ENCODE results near the gene REN. TPM values are rescaled to one million over a fixed set of nuclear protein-coding genes. Genes with fewer than 3 reads are reported as not detected.

Gene REN
- total and polyA plus RNA-seq, 7 experiments from 2014 or later, result not detected

- ChIA-PET CTCF (interaction anchor here (1.1 kb wide), 1 partner anchor 9 kb away, joined by 5 read pairs; no protein-coding TSS in a partner anchor), POLR2A (no interaction called here)
- H3K4me1 Mint-ChIP-seq, result peaks cover 0 to 11% (median 8%) of the 10 kb centered on the region in 7 donors
- Histone ChIP-seq H3K36me3 (ENCODE audit: control insufficient read depth in 2 of 3, insufficient read depth in 3 of 3, low read length in 3 of 3) (no peaks in the 10 kb centered on the region), H3K27ac (ENCODE audit: low read depth, low read length) (no peak overlapping the region), H3K4me3 (ENCODE audit: low read length) (no peak overlapping the region), H3K9me3 (ENCODE audit: control insufficient read depth in 2 of 3, low read length in 3 of 3) (no peaks in the 10 kb centered on the region), H3K4me1 (ENCODE audit: control insufficient read depth in 2 of 2, insufficient read depth in 2 of 2, low read length in 2 of 2) (no peaks in the 10 kb centered on the region), H3K27me3 (ENCODE audit: control insufficient read depth in 2 of 2, insufficient read depth in 2 of 2, low read length in 2 of 2) (no peaks in the 10 kb centered on the region)
- peaks cover 0 to 6% (median 0%) of the 10 kb centered on the region in 11 donors for H3K9me3 Mint-ChIP-seq
- ATAC-seq (no peak), DNase-seq (no peak)
- peaks cover 0 to 17% (median 1%) of the 10 kb centered on the region in 5 donors for H3K27me3 Mint-ChIP-seq
- intact Hi-C loops (cut with micrococcal nuclease), result no loop called here
- no peak overlapping the region for H3K4me3 Mint-ChIP-seq
- H3K27ac Mint-ChIP-seq, result no peak overlapping the region
- H3K36me3 Mint-ChIP-seq, result no peaks in the 10 kb centered on the region
Observed at GRCh38 chr1:204198348-204199340, 32.5 kb upstream of the REN start.

DNA sequence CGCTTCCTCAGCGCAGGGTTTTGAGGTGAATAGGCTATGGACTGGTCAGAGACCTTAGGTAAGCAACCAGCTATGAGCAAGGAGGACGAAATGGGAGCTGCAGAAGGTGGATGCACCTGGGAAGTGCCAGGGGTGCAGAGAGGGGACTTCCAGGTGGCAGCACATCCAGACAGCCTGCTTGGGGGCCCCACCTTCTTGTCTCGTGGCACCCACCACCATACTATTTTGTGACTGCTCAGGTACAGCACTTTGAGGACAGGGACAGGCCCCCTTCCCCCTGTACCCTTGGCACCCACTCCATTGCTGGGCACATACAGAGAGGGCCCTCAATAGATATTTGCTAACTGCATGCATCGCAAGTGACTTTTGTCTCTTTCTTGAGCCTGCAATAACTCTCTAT is 30.9 kb upstream of the REN start:
- CTCF ChIA-PET, result no interaction called here
- no peak overlapping the region for H3K4me3 Mint-ChIP-seq
- no peaks in the 10 kb centered on the region for H3K36me3 Mint-ChIP-seq
- H3K27me3 Mint-ChIP-seq, result peaks cover 8 to 10% (median 10%) of the 10 kb centered on the region in 5 donors
- no peaks in the 10 kb centered on the region for H3K9me3 ChIP-seq (ENCODE audit: control insufficient read depth in 2 of 3, low read length in 3 of 3)
- intact Hi-C loops (cut with micrococcal nuclease), result no loop called here
- ATAC-seq, result no peak
- peaks cover 0 to 11% (median 8%) of the 10 kb centered on the region in 7 donors for H3K4me1 Mint-ChIP-seq
- H3K9me3 Mint-ChIP-seq, result peaks cover 0 to 6% (median 0%) of the 10 kb centered on the region in 11 donors
- POLR2A ChIA-PET, result no interaction called here
- H3K4me3 ChIP-seq (ENCODE audit: low read length), result no peak overlapping the region
- no peak overlapping the region for H3K27ac ChIP-seq (ENCODE audit: low read depth, low read length)
- no peak overlapping the region for H3K27ac Mint-ChIP-seq
- no peak for DNase-seq
- H3K27me3 ChIP-seq (ENCODE audit: control insufficient read depth in 2 of 2, insufficient read depth in 2 of 2, low read length in 2 of 2), result no peaks in the 10 kb centered on the region
- H3K36me3 ChIP-seq (ENCODE audit: control insufficient read depth in 2 of 3, insufficient read depth in 3 of 3, low read length in 3 of 3), result no peaks in the 10 kb centered on the region
- H3K4me1 ChIP-seq (ENCODE audit: control insufficient read depth in 2 of 2, insufficient read depth in 2 of 2, low read length in 2 of 2), result no peaks in the 10 kb centered on the region

- ATAC-seq (no peak), DNase-seq (no peak)
- Mint-ChIP-seq H3K36me3 (no peaks in the 10 kb centered on the region), H3K9me3 (peaks cover 0 to 6% (median 0%) of the 10 kb centered on the region in 11 donors), H3K4me3 (no peak within 1 kb of the TSS), H3K4me1 (peaks cover 0 to 14% (median 8%) of the 10 kb centered on the region in 7 donors), H3K27me3 (peaks cover 12 to 14% (median 13%) of the 10 kb centered on the region in 5 donors), H3K27ac (peak within 1 kb of the TSS in 1 of 9 donors; percentile 21)
- H3K4me3 ChIP-seq (ENCODE audit: low read length), result no peak within 1 kb of the TSS
- intact Hi-C loops (cut with micrococcal nuclease), result no loop called here
- no peaks in the 10 kb centered on the region for H3K4me1 ChIP-seq (ENCODE audit: control insufficient read depth in 2 of 2, insufficient read depth in 2 of 2, low read length in 2 of 2)
- H3K27ac ChIP-seq (ENCODE audit: low read depth, low read length), result no peak within 1 kb of the TSS
- ChIA-PET POLR2A (no interaction called here), CTCF (no interaction called here)
- no peaks in the 10 kb centered on the region for H3K27me3 ChIP-seq (ENCODE audit: control insufficient read depth in 2 of 2, insufficient read depth in 2 of 2, low read length in 2 of 2)
- H3K36me3 ChIP-seq (ENCODE audit: control insufficient read depth in 2 of 3, insufficient read depth in 3 of 3, low read length in 3 of 3), result no peaks in the 10 kb centered on the region
- H3K9me3 ChIP-seq (ENCODE audit: control insufficient read depth in 2 of 3, low read length in 3 of 3), result no peaks in the 10 kb centered on the region
Observed at GRCh38 chr1:204196068-204196795, 30.1 kb upstream of the REN start, which contains the start of gene KISS1. Gene KISS1 (minus strand): TSS chr1:204196491. CDS start chr1:204192876, 3,615 bp downstream.

DNA sequence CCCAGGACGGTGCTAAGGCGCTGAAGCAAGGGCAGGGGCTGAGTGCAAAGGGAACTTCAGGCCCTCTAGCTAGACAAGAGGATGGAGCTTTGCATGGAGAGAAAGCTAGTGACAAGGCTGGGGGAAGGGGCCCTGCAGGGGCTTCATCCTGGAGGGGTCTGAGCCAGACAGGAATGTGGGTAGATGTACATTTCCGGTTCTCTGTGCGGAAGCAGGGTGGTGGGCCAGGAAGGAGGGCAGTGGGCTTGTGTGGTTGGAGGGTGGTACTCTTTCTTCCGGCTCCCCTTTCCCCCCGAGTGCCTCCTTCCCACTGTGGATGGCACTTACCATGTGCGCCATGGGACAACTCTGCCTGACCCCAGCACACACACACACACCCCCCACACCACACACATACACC is 28.6 kb upstream of the REN start:
- no peaks in the 10 kb centered on the region for H3K27me3 ChIP-seq (ENCODE audit: control insufficient read depth in 2 of 2, insufficient read depth in 2 of 2, low read length in 2 of 2)
- H3K27ac ChIP-seq (ENCODE audit: low read depth, low read length), result no peak overlapping the region
- Mint-ChIP-seq H3K27ac (peak overlapping the region in 2 of 9 donors; percentile 21 to 67), H3K36me3 (no peaks in the 10 kb centered on the region), H3K27me3 (peaks cover 19 to 25% (median 22%) of the 10 kb centered on the region in 5 donors), H3K9me3 (peaks cover 0 to 6% (median 0%) of the 10 kb centered on the region in 11 donors), H3K4me3 (no peak overlapping the region), H3K4me1 (peaks cover 4 to 24% (median 12%) of the 10 kb centered on the region in 7 donors)
- intact Hi-C loops (cut with micrococcal nuclease), result no loop called here
- no peaks in the 10 kb centered on the region for H3K36me3 ChIP-seq (ENCODE audit: control insufficient read depth in 2 of 3, insufficient read depth in 3 of 3, low read length in 3 of 3)
- ATAC-seq (no peak), DNase-seq (no peak)
- H3K4me3 ChIP-seq (ENCODE audit: low read length), result no peak overlapping the region
- POLR2A ChIA-PET, result no interaction called here
- no peaks in the 10 kb centered on the region for H3K9me3 ChIP-seq (ENCODE audit: control insufficient read depth in 2 of 3, low read length in 3 of 3)
- CTCF ChIA-PET, result interaction anchor here (0.9 to 1.2 kb wide), 2 partner anchors 12 to 169 kb away, joined by 3 to 4 read pairs; no protein-coding TSS in a partner anchor
- H3K4me1 ChIP-seq (ENCODE audit: control insufficient read depth in 2 of 2, insufficient read depth in 2 of 2, low read length in 2 of 2), result no peaks in the 10 kb centered on the region

GRCh38 chr1:204194080-204194479 is 27.9 kb upstream of the REN start:
- POLR2A ChIA-PET, result no interaction called here
- CTCF ChIA-PET, result interaction anchor here (0.9 to 1.2 kb wide), 2 partner anchors 13 to 170 kb away, joined by 3 to 4 read pairs; no protein-coding TSS in a partner anchor
- intact Hi-C loops (cut with micrococcal nuclease), result no loop called here
- Mint-ChIP-seq H3K9me3 (peaks cover 0 to 6% (median 0%) of the 10 kb centered on the region in 11 donors), H3K4me1 (peaks cover 5 to 29% (median 13%) of the 10 kb centered on the region in 7 donors), H3K36me3 (no peaks in the 10 kb centered on the region), H3K4me3 (no peak overlapping the region), H3K27ac (no peak overlapping the region), H3K27me3 (peaks cover 26 to 32% (median 29%) of the 10 kb centered on the region in 5 donors)
- DNase-seq (no peak), ATAC-seq (no peak)
- Histone ChIP-seq H3K4me1 (ENCODE audit: control insufficient read depth in 2 of 2, insufficient read depth in 2 of 2, low read length in 2 of 2) (no peaks in the 10 kb centered on the region), H3K36me3 (ENCODE audit: control insufficient read depth in 2 of 3, insufficient read depth in 3 of 3, low read length in 3 of 3) (no peaks in the 10 kb centered on the region), H3K9me3 (ENCODE audit: control insufficient read depth in 2 of 3, low read length in 3 of 3) (no peaks in the 10 kb centered on the region), H3K4me3 (ENCODE audit: low read length) (no peak overlapping the region), H3K27me3 (ENCODE audit: control insufficient read depth in 2 of 2, insufficient read depth in 2 of 2, low read length in 2 of 2) (peaks cover 0 to 3% of the 10 kb centered on the region in 2 donors), H3K27ac (ENCODE audit: low read depth, low read length) (no peak overlapping the region)

DNA sequence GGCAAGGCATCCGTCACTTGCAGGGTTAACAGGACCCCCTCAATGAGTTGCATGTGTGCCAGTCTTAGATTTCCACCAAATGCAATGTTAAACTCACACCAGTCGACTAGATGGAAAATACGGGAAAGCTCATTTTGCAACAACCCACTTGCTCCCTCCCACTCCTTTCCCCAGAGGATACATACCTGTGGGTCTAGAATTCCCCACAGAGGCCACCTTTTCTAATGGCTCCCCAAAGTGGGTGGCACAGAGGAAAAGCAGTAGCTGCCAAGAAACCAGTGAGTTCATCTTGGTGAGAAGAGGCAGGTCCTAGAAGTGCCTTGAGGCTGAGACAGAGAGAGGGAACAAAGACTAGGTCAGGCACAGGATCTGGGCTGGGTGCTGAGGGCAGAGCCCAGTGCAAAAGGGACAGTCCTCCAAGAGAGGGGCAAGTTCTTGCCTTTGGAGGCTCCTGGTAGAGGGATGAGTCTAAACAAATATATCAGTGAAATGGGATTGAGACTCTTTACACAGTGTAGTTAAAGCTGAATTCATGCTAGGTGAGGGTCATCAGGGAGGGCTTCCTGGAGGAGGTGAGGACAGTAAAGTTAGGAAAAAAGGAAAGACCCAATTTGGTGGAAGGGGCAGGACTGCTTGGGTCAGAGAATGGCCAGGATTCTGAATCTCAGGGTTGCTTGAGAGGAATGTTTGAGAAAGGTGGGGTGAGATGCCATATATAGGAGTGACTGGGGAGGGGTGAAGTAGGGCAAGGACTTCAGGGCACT is 26.6 kb upstream of the REN start:
- peaks cover 9 to 34% (median 17%) of the 10 kb centered on the region in 7 donors for H3K4me1 Mint-ChIP-seq
- ChIA-PET CTCF (no interaction called here), POLR2A (no interaction called here)
- peaks cover 0 to 6% (median 0%) of the 10 kb centered on the region in 11 donors for H3K9me3 Mint-ChIP-seq
- no peak for DNase-seq
- Histone ChIP-seq H3K9me3 (ENCODE audit: control insufficient read depth in 2 of 3, low read length in 3 of 3) (no peaks in the 10 kb centered on the region), H3K4me1 (ENCODE audit: control insufficient read depth in 2 of 2, insufficient read depth in 2 of 2, low read length in 2 of 2) (no peaks in the 10 kb centered on the region), H3K36me3 (ENCODE audit: control insufficient read depth in 2 of 3, insufficient read depth in 3 of 3, low read length in 3 of 3) (no peaks in the 10 kb centered on the region), H3K4me3 (ENCODE audit: low read length) (no peak overlapping the region), H3K27me3 (ENCODE audit: control insufficient read depth in 2 of 2, insufficient read depth in 2 of 2, low read length in 2 of 2) (peaks cover 0 to 3% of the 10 kb centered on the region in 2 donors), H3K27ac (ENCODE audit: low read depth, low read length) (no peak overlapping the region)
- H3K36me3 Mint-ChIP-seq, result no peaks in the 10 kb centered on the region
- intact Hi-C loops (cut with micrococcal nuclease), result no loop called here
- peaks cover 34 to 45% (median 41%) of the 10 kb centered on the region in 5 donors for H3K27me3 Mint-ChIP-seq
- no peak overlapping the region for H3K4me3 Mint-ChIP-seq
- ATAC-seq, result no peak
- H3K27ac Mint-ChIP-seq, result no peak overlapping the region
